Type B pancreatic cell (in vitro differentiated cells): ENCODE results near the gene PODXL. TPM values are rescaled to one million over a fixed set of nuclear protein-coding genes. Genes with fewer than 3 reads are reported as not detected.

Source experiments
- DNase-seq: peaks from one replicate; pipeline ENCODE4 v3.0.0; 2021; ENCODE audit warnings: mixed read lengths; ENCODE audit not compliant: unreplicated experiment; ENCODE audit errors: extremely low spot score
- H3K27ac Mint-ChIP-seq: 2 replicates; pipeline ENCODE4 v1.8.0; 2021; ENCODE audit warnings: mild to moderate bottlenecking, mixed read lengths
- H3K27me3 Mint-ChIP-seq: 2 replicates; pipeline ENCODE4 v1.8.0; 2021; ENCODE audit warnings: mixed read lengths
- H3K36me3 Mint-ChIP-seq: 2 replicates; pipeline ENCODE4 v1.8.0; 2021; ENCODE audit warnings: mixed read lengths
- H3K4me1 Mint-ChIP-seq: one replicate; pipeline ENCODE4 v1.8.0; 2021; ENCODE audit warnings: mixed read lengths; ENCODE audit not compliant: unreplicated experiment
- H3K4me3 Mint-ChIP-seq: 2 replicates; pipeline ENCODE4 v1.8.0; 2021; ENCODE audit warnings: mild to moderate bottlenecking, mixed read lengths
- H3K9me3 Mint-ChIP-seq: 2 replicates; pipeline ENCODE4 v1.8.0; 2021; ENCODE audit warnings: mixed read lengths
- CTCF ChIP-seq: fragments of 200-600 bp; sonication (generic); conservative IDR thresholded peaks from 2 replicates; pipeline ENCODE4 v1.5.0; 2021; ENCODE audit warnings: antibody characterized with exemption, mild to moderate bottlenecking
- total RNA-seq: library from RNA; stranded (reverse); gene quantifications from 2 replicates; pipeline ENCODE4 v1.2.1, GENCODE V29; 2021; ENCODE audit warnings: low replicate concordance

Gene PODXL
- total RNA-seq, 1 donor from 2014 or later, result 44.1 TPM

GRCh38 chr7:131563918-131564317 lies 7.5 kb upstream of the PODXL start:
- no peak for DNase-seq
- H3K27me3 Mint-ChIP-seq, result peaks cover 16% of the 10 kb centered on the region
- peaks cover 6% of the 10 kb centered on the region for H3K4me1 Mint-ChIP-seq
- H3K9me3 Mint-ChIP-seq, result no peaks in the 10 kb centered on the region
- no peak for TF ChIP-seq CTCF
- no peak overlapping the region for H3K27ac Mint-ChIP-seq
- H3K4me3 Mint-ChIP-seq, result no peak overlapping the region
- H3K36me3 Mint-ChIP-seq, result no peaks in the 10 kb centered on the region

GRCh38 chr7:131562941-131563340 lies 6.5 kb upstream of the PODXL start:
- no peak overlapping the region for H3K4me3 Mint-ChIP-seq
- H3K4me1 Mint-ChIP-seq, result no peaks in the 10 kb centered on the region
- H3K9me3 Mint-ChIP-seq, result no peaks in the 10 kb centered on the region
- no peak for TF ChIP-seq CTCF
- H3K27ac Mint-ChIP-seq, result no peak overlapping the region
- H3K36me3 Mint-ChIP-seq, result no peaks in the 10 kb centered on the region
- H3K27me3 Mint-ChIP-seq, result peaks cover 20% of the 10 kb centered on the region
- no peak for DNase-seq

GRCh38 chr7:131560061-131560460 lies 3.6 kb upstream of the PODXL start:
- no peak for TF ChIP-seq CTCF
- Mint-ChIP-seq H3K9me3 (no peaks in the 10 kb centered on the region), H3K27ac (no peak overlapping the region), H3K4me1 (no peaks in the 10 kb centered on the region), H3K4me3 (no peak overlapping the region), H3K36me3 (no peaks in the 10 kb centered on the region), H3K27me3 (peaks cover 39% of the 10 kb centered on the region)
- no peak for DNase-seq

GRCh38 chr7:131557652-131558385 lies 1.4 kb upstream of the PODXL start:
- TF ChIP-seq CTCF, result no peak
- DNase-seq, result no peak
- Mint-ChIP-seq H3K27me3 (peaks cover 61% of the 10 kb centered on the region), H3K4me1 (no peaks in the 10 kb centered on the region), H3K27ac (peak overlapping the region; percentile 72), H3K9me3 (no peaks in the 10 kb centered on the region), H3K36me3 (no peaks in the 10 kb centered on the region), H3K4me3 (peak overlapping the region; percentile 87)

- Mint-ChIP-seq H3K4me3 (peak overlapping the region; percentile 87), H3K27ac (peak overlapping the region; percentile 72), H3K36me3 (no peaks in the 10 kb centered on the region), H3K27me3 (peaks cover 67% of the 10 kb centered on the region), H3K9me3 (no peaks in the 10 kb centered on the region), H3K4me1 (no peaks in the 10 kb centered on the region)
- no peak for DNase-seq
- no peak for TF ChIP-seq CTCF
Measured at GRCh38 chr7:131556909-131557651, 652 bp upstream of the PODXL start.
